B cell (primary cell): Measurements from ENCODE around the gene CLCNKA. TPM values are rescaled to one million over a fixed set of nuclear protein-coding genes. Genes with fewer than 3 reads are reported as not detected.

Source experiments
- ATAC-seq: fragments of 200-7000 bp; cut with Tn5 transposase; one replicate; pipeline ENCODE4 v1.10.0; 2021; ENCODE audit warnings: low read depth, mild to moderate bottlenecking, moderate number of reproducible peaks, moderate library complexity
- CTCF ChIA-PET: fragments of 350-600 bp; sonication (Branson Sonifier 250); formaldehyde crosslinking; loops from one replicate; lab custom pipeline; 2021; ENCODE audit warnings: antibody characterized with exemption, inconsistent platforms; lab: Charles Lee
- POLR2A ChIA-PET: fragments of 350-600 bp; sonication (Branson Sonifier 250); formaldehyde crosslinking; loops from one replicate; lab custom pipeline; 2021; ENCODE audit warnings: antibody characterized with exemption; lab: Charles Lee
- DNase-seq: peaks from one replicate; pipeline ENCODE4 v3.0.0; 2013
- H2AFZ ChIP-seq: 2 replicates; pipeline ENCODE4 v1.6.1; 2012; ENCODE audit warnings: mild to moderate bottlenecking, low read depth, low read length; ENCODE audit not compliant: insufficient read depth, poor library complexity, severe bottlenecking
- H3K27ac ChIP-seq, 2 donors: 1 replicate in 1 of 2; 2 replicates in 1 of 2; pipeline ENCODE4 v1.5.1; 2012 to 2013; ENCODE audit warnings: low read length in 2 of 2, mild to moderate bottlenecking in 2 of 2, moderate library complexity in 1 of 2
- H3K27me3 ChIP-seq, 4 experiments: fragments of 200-600 bp in 1 of 4; sonication (generic) in 1 of 4; replicated peaks in 1 of 4; 1 replicate in 2 of 4; 2 replicates in 2 of 4; pipeline versions ENCODE4 v1.6.1 to v1.7.0; 2013 to 2016; ENCODE audit warnings: low read length in 3 of 4, mild to moderate bottlenecking in 2 of 4, mixed read lengths in 1 of 4, moderate library complexity in 1 of 4; ENCODE audit not compliant: insufficient read depth in 4 of 4, control insufficient read depth in 3 of 4; ENCODE audit errors: control extremely low read depth in 1 of 4
- H3K36me3 ChIP-seq, 2 experiments: replicated peaks in 1 of 2; 1 replicate in 1 of 2; 2 replicates in 1 of 2; pipeline versions ENCODE4 v1.6.1 to v1.7.1; 2013; ENCODE audit warnings: low read length in 1 of 2; ENCODE audit not compliant: insufficient read depth in 2 of 2, control insufficient read depth in 1 of 2; ENCODE audit errors: control extremely low read depth in 1 of 2, extremely low read depth in 1 of 2
- H3K4me1 ChIP-seq, 2 donors: fragments of 200-600 bp in 1 of 2; sonication (generic) in 1 of 2; 1 replicate in 1 of 2; 2 replicates in 1 of 2; pipeline versions ENCODE4 v1.5.1 to v1.6.1; 2013 to 2017; ENCODE audit warnings: low read length in 2 of 2; ENCODE audit not compliant: control insufficient read depth in 2 of 2, insufficient read depth in 2 of 2
- H3K4me2 ChIP-seq: replicated peaks from 2 replicates; pipeline ENCODE3; 2012; ENCODE audit warnings: mild to moderate bottlenecking, low read depth, low read length; ENCODE audit not compliant: poor library complexity, severe bottlenecking
- H3K4me3 ChIP-seq, 5 experiments: fragments of 200-600 bp in 1 of 5; sonication (generic) in 1 of 5; 1 replicate in 3 of 5; 2 replicates in 2 of 5; pipeline versions ENCODE4 v1.5.1 to v1.7.0; 2011 to 2016; ENCODE audit warnings: low read length in 4 of 5, mild to moderate bottlenecking in 4 of 5, low read depth in 2 of 5, control low read depth in 1 of 5, moderate library complexity in 1 of 5; ENCODE audit not compliant: insufficient read depth in 1 of 5; ENCODE audit errors: control extremely low read depth in 1 of 5, extremely low read depth in 1 of 5
- H3K79me2 ChIP-seq: fragments of 200-600 bp; sonication (generic); one replicate; pipeline ENCODE4 v1.6.0; 2016; ENCODE audit warnings: low read length; ENCODE audit not compliant: control insufficient read depth, insufficient read depth
- H3K9ac ChIP-seq: fragments of 200-600 bp; sonication (generic); 2 replicates; pipeline ENCODE4 v1.6.1; 2017; ENCODE audit warnings: mild to moderate bottlenecking, low read length, moderate library complexity
- H3K9me3 ChIP-seq, 3 donors: one replicate each; pipeline versions ENCODE4 v1.6.1 to v1.7.1; 2013; ENCODE audit warnings: low read length in 2 of 3; ENCODE audit not compliant: control insufficient read depth in 2 of 3, insufficient read depth in 1 of 3; ENCODE audit errors: control extremely low read depth in 1 of 3
- H4K20me1 ChIP-seq: 2 replicates; pipeline ENCODE4 v1.6.0; 2012; ENCODE audit warnings: mild to moderate bottlenecking, low read length; ENCODE audit not compliant: insufficient read depth, control insufficient read depth, poor library complexity, severe bottlenecking
- H3K27ac Mint-ChIP-seq: one replicate; pipeline ENCODE4 v1.8.0; 2021; ENCODE audit warnings: mixed read lengths
- H3K27me3 Mint-ChIP-seq: one replicate; pipeline ENCODE4 v1.8.0; 2021; ENCODE audit warnings: mixed read lengths
- H3K4me1 Mint-ChIP-seq: one replicate; pipeline ENCODE4 v1.8.0; 2021; ENCODE audit warnings: mixed read lengths
- H3K4me3 Mint-ChIP-seq: one replicate; pipeline ENCODE4 v1.8.0; 2021; ENCODE audit warnings: mixed read lengths
- H3K9me3 Mint-ChIP-seq: one replicate; pipeline ENCODE4 v1.8.0; 2022; ENCODE audit warnings: mixed read lengths; ENCODE audit not compliant: insufficient read depth
- CTCF ChIP-seq: fragments of 200-600 bp; IDR thresholded peaks from one replicate; pipeline ENCODE4 v1.8.0; 2022; ENCODE audit warnings: antibody characterized with exemption, mild to moderate bottlenecking
- EZH2 ChIP-seq: IDR thresholded peaks from 2 replicates; pipeline ENCODE4 v1.6.1; 2012; ENCODE audit warnings: borderline replicate concordance, low read depth, mild to moderate bottlenecking, moderate library complexity, low read length; ENCODE audit not compliant: insufficient read depth, poor library complexity, severe bottlenecking
- WGBS: methylation state at CpG from one replicate; pipeline ENCODE4 v1.1.5; 2013; ENCODE audit warnings: missing lambda C conversion rate; ENCODE audit not compliant: insufficient coverage; 5-methylcytosine and 5-hydroxymethylcytosine counted together
- intact Hi-C: fragments of 100-400 bp; cut with micrococcal nuclease; formaldehyde crosslinking; loops from one replicate; pipeline ENCODE4 v1.10.0; 2022
- polyA plus RNA-seq: library from polyadenylated mRNA; depleted of rRNA; stranded (reverse); fragments of >200 nt; gene quantifications from 2 replicates; pipeline ENCODE4 v1.2.3, GENCODE V29; 2012
- total RNA-seq, 2 donors: library from RNA; stranded (reverse); fragments of 120-200 nt in 1 of 2; gene quantifications; 1 replicate in 1 of 2; 2 replicates in 1 of 2; pipeline versions ENCODE4 v1.2.3 to v1.2.4, GENCODE V29; 2013 to 2022

Gene CLCNKA
- total and polyA plus RNA-seq, 2 donors (not counting 1 experiment from before 2014, with no cell fraction given) = 0.03 TPM; not detected in 1

GRCh38 chr1:16063921-16064320 lies 42.1 kb downstream of the CLCNKA start:
- no peaks in the 10 kb centered on the region for H3K4me1 Mint-ChIP-seq
- Histone ChIP-seq H3K4me2 (no peak overlapping the region), H3K27me3 (peaks cover 0 to 6% (median 0%) of the 10 kb centered on the region in 4 experiments), H3K79me2 (no peaks in the 10 kb centered on the region), H3K27ac (no peak overlapping the region), H3K4me1 (no peaks in the 10 kb centered on the region), H4K20me1 (no peaks in the 10 kb centered on the region), H3K4me3 (no peak overlapping the region), H3K9me3 (no peaks in the 10 kb centered on the region), H3K9ac (no peak overlapping the region), H2AFZ (no peak overlapping the region), H3K36me3 (no peaks in the 10 kb centered on the region)
- WGBS = 44% methylated on average over 9 of the region's 9 CpGs
- no peak for TF ChIP-seq EZH2
- no peak for TF ChIP-seq CTCF
- DNase-seq = no peak
- ATAC-seq = no peak
- POLR2A ChIA-PET = interaction anchor here (0.6 kb wide), 1 partner anchor 128 kb away, joined by 6 read pairs; no protein-coding TSS in a partner anchor
- CTCF ChIA-PET = interaction anchor here (1.1 kb wide), 1 partner anchor 9 kb away, joined by 4 read pairs; the partner anchor contains the start of gene FAM131C
- peaks cover 37% of the 10 kb centered on the region for H3K27me3 Mint-ChIP-seq
- H3K27ac Mint-ChIP-seq = no peak overlapping the region
- intact Hi-C loops = no loop called here
- no peak overlapping the region for H3K4me3 Mint-ChIP-seq
- no peaks in the 10 kb centered on the region for H3K9me3 Mint-ChIP-seq

GRCh38 chr1:16064536-16065268 lies 42.9 kb downstream of the CLCNKA start:
- Histone ChIP-seq H3K4me2 (no peak overlapping the region), H2AFZ (no peak overlapping the region), H3K27me3 (peaks cover 0 to 6% (median 0%) of the 10 kb centered on the region in 4 experiments), H3K4me1 (no peaks in the 10 kb centered on the region), H4K20me1 (no peaks in the 10 kb centered on the region), H3K9ac (no peak overlapping the region), H3K4me3 (no peak overlapping the region), H3K36me3 (no peaks in the 10 kb centered on the region), H3K9me3 (no peaks in the 10 kb centered on the region), H3K27ac (no peak overlapping the region), H3K79me2 (no peaks in the 10 kb centered on the region)
- POLR2A ChIA-PET = interaction anchor here (0.6 kb wide), 1 partner anchor 129 kb away, joined by 6 read pairs; no protein-coding TSS in a partner anchor
- TF ChIP-seq EZH2 (no peak), CTCF (no peak)
- DNase-seq = no peak
- Mint-ChIP-seq H3K27me3 (peaks cover 38% of the 10 kb centered on the region), H3K4me3 (no peak overlapping the region), H3K4me1 (no peaks in the 10 kb centered on the region), H3K27ac (no peak overlapping the region), H3K9me3 (no peaks in the 10 kb centered on the region)
- CTCF ChIA-PET = interaction anchor here (1.1 kb wide), 1 partner anchor 9 kb away, joined by 4 read pairs; the partner anchor contains the start of gene FAM131C
- no peak for ATAC-seq
- intact Hi-C loops = no loop called here
- 42% methylated on average over 13 of the region's 13 CpGs for WGBS
